Hematopoietic multipotent progenitor cell treated with erythropoietin and hydrocortisone succinate and interleukin-3 and kit ligand, for 6 days (in vitro differentiated cells): ENCODE data around the gene ICOS.
"Not testable (repeated sequence)": the region's sequence is repeated elsewhere in the genome, so short reads cannot be mapped to it uniquely, and the experiment has no call there.

Experiments
- DNase-seq: peaks from one replicate; pipeline ENCODE4 v3.0.0-alpha.2; 2015

ICOS gene

GRCh38 chr2:203983064-203983715, 46.6 kb downstream of the ICOS start:
- DNase-seq, result no peak

DNA sequence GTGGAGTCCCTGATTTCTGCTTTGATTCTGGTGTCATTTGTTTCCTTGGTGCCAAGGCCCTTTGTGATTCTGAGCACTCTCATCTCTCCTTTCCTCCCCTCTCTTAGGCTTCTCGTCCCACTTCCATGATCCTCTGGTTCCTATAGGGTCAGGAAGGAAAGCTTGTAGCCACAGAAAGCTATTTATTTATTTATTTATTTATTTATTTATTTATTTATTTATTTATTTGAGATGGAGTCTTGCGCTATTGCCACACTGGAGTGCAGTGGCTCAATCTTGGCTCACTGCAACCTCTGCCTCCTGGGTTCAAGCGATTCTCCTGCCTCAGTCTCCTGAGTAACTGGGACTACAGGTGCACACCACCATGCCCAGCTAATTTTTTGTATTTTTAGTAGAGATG, 49.4 kb downstream of the ICOS start:
- DNase-seq, result not testable (repeated sequence)

GRCh38 chr2:203987959-203988358, 51.4 kb downstream of the ICOS start:
- no peak for DNase-seq

- no peak for DNase-seq
Measured at GRCh38 chr2:203988500-203989260, 52.1 kb downstream of the ICOS start.

- no peak for DNase-seq
Measured at GRCh38 chr2:203989521-203989920, 53.0 kb downstream of the ICOS start.

- DNase-seq, result no peak
Measured at GRCh38 chr2:203992509-203992908, 55.9 kb downstream of the ICOS start.

DNA sequence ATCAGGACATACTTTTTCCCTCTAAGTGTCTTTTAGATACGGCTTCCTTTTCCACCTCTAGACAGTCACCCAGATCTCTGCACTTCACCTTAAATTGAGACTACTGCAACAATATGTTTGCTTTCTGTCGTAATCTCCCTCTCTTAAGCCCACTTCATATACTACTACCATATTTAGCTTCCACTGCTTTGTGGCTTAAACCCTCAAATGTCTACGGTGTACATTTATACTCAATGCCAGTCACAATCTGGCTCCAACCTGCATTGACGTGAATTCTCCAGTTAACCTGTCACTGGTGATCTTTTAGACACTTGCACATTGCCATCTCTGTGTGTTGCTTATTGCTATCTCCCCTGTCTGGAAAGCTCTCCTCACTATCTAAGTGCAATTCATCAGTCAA, 56.4 kb downstream of the ICOS start:
- DNase-seq, result no peak

DNA sequence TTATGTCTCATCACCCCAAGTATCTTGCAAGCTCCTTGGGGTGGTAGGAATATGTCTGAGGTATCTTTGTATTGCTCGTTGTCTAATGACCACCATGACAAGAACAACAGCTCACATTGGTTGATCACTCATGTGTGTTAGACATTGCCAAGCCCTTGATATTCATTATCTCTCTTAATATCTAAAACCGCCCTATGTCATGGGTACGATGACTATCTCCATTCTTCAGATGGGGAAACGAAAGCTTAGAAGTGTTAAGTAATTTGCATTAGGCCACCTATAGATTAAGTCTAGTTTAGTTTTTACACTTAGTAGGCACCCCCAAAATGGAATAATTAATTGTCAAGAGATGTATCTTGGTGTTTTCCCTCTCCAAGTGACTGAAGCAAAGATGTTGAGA, 57.0 kb downstream of the ICOS start:
- DNase-seq, result peak; percentile 7

DNA sequence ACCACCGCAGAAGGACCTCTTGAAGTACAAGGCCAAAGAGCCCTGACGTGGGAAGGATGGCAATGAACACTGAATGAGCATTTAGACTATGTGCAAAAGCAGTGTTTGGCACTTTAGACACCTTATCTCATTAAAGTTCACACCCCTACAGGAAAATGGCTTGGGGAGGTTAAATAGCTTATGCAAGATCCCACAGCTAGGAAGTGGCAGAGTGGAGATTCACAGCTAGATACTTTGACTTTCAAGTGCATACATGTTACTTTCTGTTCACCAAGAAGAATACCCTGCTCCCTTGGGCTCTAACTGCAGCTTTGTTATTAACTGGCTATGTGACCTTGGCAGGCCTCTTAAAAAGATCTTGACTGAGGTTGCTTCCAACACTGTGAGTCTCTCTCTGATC, 58.2 kb downstream of the ICOS start:
- peak; percentile 12 for DNase-seq

DNA sequence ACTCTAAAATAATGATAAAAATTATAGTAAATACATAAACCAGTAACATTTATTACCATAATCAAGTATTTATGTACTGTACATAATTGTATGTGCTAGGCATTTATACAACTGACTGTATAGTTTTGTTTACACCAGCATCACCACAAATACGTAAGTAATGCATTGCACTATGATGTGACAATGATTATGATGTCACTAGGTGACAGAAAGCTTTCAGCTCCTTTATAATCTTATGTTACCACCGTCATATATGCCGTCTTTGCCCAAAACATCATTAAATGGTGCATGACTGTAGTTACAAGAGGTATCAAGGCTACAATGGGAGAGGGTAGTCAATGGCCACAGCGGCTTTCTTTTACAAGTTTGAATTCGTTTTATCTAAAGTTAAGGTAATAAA, 60.1 kb downstream of the ICOS start:
- DNase-seq, result no peak

DNA sequence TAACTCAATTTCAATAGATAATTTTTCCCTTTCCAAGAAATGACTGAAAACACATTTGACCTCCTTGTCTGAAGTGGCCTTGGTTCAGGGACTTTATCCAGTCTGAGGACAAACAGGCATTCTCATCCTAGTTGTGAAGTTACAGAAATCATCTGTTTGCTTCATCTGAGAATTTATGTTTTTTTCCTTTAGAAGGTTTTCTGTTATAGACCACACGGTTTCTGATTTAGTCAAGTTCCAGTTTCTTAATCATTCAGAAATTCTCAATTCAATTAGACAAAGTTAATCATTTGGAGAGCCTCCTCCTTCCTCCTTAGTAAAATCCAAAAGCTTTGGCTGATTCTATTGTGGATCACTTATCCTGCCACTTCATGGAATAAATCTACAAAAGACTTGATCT, 60.9 kb downstream of the ICOS start:
- no peak for DNase-seq

DNA sequence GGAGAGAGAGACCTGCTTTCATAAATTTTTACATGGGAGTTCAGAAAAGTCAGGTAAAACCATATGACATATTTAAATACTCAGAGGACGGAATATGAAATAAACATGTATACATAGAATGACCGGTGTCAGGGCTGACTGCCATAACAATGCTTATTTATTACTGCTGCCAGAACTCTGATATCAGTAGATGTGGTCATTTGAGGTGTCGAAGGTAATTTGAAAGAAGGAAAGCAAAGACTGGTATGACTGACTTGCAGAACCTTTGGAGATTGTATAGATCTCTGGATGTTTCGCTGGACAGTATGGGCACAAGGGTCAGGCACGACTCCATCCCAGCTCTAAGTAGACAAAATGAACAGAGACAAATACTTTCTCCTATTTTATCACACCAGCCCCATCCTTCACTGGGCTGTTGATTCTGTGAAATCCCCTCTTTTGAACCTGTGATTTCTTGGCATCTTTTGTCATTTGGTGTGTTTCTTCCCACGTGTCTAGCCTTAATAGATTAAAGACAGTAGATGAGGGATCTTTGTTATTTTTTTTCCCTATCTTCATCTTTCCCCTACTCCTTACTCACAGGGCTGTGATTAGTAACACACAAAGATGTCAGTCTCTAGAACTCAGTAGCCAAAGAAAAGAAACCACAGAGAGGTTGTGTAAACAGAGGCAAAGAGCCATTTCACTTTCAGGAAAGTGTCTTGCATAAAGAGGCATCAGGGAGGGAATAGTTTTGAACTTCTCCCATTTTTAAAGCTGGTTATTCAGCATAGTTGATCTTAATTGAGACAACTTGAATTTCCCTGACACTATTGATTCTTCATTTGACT, 61.6 kb downstream of the ICOS start:
- DNase-seq, result no peak

GRCh38 chr2:203999835-204000234, 63.3 kb downstream of the ICOS start:
- no peak for DNase-seq

DNA sequence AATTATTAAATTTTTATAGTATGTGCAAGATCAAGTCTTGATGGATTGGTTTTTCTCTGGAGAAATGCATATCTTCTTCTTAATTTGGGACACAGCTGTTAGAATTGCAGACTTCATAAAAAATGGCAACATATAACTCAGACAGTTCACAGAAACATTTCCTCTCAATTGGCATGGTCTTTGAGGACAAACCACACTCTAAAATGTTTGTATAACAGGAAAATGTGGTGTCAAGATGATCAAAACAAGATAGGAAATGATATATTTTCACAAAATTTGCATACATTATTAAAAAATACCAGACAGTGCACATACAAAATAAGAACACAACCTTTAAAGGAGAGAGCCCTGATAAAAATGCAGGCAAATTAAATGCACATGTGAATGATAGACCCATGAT, 63.9 kb downstream of the ICOS start:
- DNase-seq, result no peak

DNA sequence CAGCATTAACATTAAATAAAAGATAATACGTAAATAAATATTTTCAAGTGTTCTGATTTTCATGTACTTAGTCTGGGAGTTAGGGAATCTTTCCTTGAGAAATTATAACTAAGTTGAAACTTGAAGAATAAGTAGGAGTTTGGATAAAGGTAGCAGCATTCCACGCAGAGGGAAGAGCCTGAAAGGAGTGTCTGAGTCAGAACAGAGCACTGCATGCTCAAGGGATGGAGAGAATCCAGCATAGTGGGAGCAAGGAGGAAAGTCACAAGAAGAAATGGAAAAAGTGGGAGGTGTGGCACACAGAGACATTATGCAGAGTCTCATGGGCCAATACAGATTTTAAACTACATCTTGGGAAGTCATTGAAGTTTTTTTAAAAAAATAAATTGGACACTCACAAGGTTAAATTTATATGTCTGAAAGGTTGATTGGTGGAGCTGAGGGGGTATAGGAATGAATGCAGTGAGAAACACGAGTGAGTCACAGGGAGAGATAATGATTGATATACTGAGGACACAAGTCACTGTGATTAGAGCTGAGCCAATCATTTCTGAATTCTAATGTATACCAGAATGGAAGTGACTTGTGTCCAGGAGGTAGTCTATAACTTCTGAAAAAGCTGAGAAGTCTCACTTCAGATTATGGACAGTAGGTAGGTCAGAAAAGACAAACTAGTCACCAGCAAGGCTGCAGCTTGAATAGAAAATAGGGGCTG, 66.9 kb downstream of the ICOS start:
- no peak for DNase-seq

- DNase-seq, result no peak
Measured at GRCh38 chr2:204004912-204005311, 68.3 kb downstream of the ICOS start.

GRCh38 chr2:204005940-204006721, 69.6 kb downstream of the ICOS start:
- DNase-seq, result no peak

GRCh38 chr2:204008352-204008751, 71.8 kb downstream of the ICOS start:
- DNase-seq, result no peak

DNA sequence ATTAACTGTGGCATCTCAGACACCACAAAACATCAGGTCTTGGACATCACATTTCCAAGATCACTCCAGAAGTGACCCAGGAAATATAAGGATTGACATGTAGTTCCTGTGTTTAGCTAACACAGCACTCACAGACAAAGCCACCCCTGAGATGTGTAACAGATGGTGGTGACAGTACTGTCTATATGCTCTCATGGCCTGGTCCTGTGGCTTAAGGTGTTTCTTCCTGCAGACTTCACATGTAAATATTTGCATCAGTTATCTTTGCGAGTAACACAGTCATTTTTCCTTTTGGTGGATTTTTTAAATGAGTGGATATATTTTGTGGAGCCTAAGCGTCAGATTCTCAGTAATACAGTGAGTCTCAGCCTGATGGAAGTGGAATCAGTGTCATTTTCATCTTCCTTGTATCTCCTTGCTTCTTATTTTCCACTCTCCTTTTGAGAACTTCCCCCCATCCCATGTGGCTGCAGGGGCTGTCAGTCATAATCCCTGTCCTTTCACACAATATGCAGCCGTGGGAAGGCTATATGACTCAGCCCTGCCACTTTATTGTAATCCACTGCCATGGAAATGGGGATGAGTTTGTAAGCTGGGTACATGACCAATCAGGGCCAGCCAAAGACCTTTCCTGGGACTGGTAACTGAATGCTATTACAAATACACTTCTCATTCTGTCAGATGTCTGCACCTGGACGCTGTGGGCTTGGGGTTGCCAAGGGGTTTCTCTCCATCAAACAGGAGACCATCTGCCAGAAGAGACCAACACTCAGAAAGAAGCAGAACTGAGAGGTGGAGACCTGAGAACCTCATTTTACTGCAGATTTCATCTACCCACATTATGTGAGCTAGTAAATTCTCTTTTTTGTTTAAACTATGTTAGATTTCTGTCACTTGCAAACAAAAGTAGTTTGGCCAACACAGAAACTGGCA, 74.3 kb downstream of the ICOS start:
- no peak for DNase-seq
